ENCODE data around the gene THBS3. TPM values are rescaled to one million over a fixed set of nuclear protein-coding genes. Genes with fewer than 3 reads are reported as not detected.

The THBS3 gene
- total and polyA plus RNA-seq, 2 of the 4 experiments (the other 2 are of a cell fraction) = 15.1 to 30.4 TPM

- dilution Hi-C loops (cut with HindIII; ENCODE audit: low sequenced_read_pairs, unreplicated experiment) (no loop called here), in situ Hi-C loops (cut with MboI; ENCODE audit: low sequenced_read_pairs) (no loop called here), intact Hi-C loops (cut with micrococcal nuclease) (loop anchor here (10.0 kb wide), 2 partner anchors 205 to 415 kb away; partner anchors contain the start of genes CKS1B and SHC1)
- H3K27ac ChIP-seq (ENCODE audit: insufficient read depth, low read length) = no peak overlapping the region
- no peak overlapping the region for H4K91ac ChIP-seq (ENCODE audit: insufficient read depth, low read depth, low read length)
- H3K4me3 ChIP-seq (ENCODE audit: insufficient read depth, low read depth, low read length) = no peak overlapping the region
- H3K4me1 ChIP-seq (ENCODE audit: control insufficient read depth, insufficient read depth, low read length) = no peaks in the 10 kb centered on the region; the same call in none of the 2 replicates
- no peak overlapping the region for H2BK120ac ChIP-seq (ENCODE audit: low read depth, low read length)
- no peak overlapping the region for H2BK15ac ChIP-seq (ENCODE audit: low read depth, low read length)
- no peak overlapping the region for H3K56ac ChIP-seq (ENCODE audit: extremely low read depth, insufficient read depth, low read length)
- DNase-seq (no peak), ATAC-seq (ENCODE audit: low read depth) (no peak)
- no peak overlapping the region for H2AK5ac ChIP-seq (ENCODE audit: low read depth, low read length)
- H3K18ac ChIP-seq (ENCODE audit: low read depth, low read length) = no peak overlapping the region
- no peaks in the 10 kb centered on the region for H3K9me3 ChIP-seq (ENCODE audit: control insufficient read depth, insufficient read depth, low read length)
- ChIA-PET POLR2A (ENCODE audit: unreplicated experiment) (no interaction called here), CTCF (no interaction called here)
- no peak overlapping the region for H3K4ac ChIP-seq (ENCODE audit: low read depth, low read length)
- H4K5ac ChIP-seq (ENCODE audit: low read depth, low read length) = no peak overlapping the region
- H3K9ac ChIP-seq (ENCODE audit: low read depth, low read length) = no peak overlapping the region
- H3K79me1 ChIP-seq (ENCODE audit: low read depth in 1 of 2, low read length in 2 of 2) = peaks cover 0 to 18% of the 10 kb centered on the region in 2 experiments; a peak in 2 of 4 replicates
- no peak overlapping the region for H2BK20ac ChIP-seq (ENCODE audit: low read depth, low read length)
- peaks cover 45% of the 10 kb centered on the region for H3K36me3 ChIP-seq (ENCODE audit: control insufficient read depth, insufficient read depth, low read length)
- H3K9me1 ChIP-seq (ENCODE audit: insufficient read depth, low read length) = peaks cover 2% of the 10 kb centered on the region; the same call in 1 of the 2 replicates
- peak overlapping the region; percentile 23 for H2AFZ ChIP-seq (replicated peaks; ENCODE audit: low read length, poor library complexity)
- no peak overlapping the region for H2BK5ac ChIP-seq (ENCODE audit: low read depth, low read length, poor library complexity, severe bottlenecking)
- H3K14ac ChIP-seq (replicated peaks; ENCODE audit: low read depth, low read length) = no peak overlapping the region
- no TSS peak for BruUV-seq (replicated peaks)
- H3K4me2 ChIP-seq (ENCODE audit: low read depth, low read length) = no peak overlapping the region
- H2AK9ac ChIP-seq (replicated peaks; ENCODE audit: low read depth, low read length, poor library complexity) = no peak overlapping the region
- H3K27me3 ChIP-seq (ENCODE audit: control insufficient read depth, insufficient read depth, low read length) = no peaks in the 10 kb centered on the region
- no peak overlapping the region for H4K8ac ChIP-seq (ENCODE audit: low read depth in 2 of 2, low read length in 2 of 2)
- no peak overlapping the region for H3K23ac ChIP-seq (ENCODE audit: low read depth, low read length)
- WGBS, 2 experiments (ENCODE audit: extremely low coverage in 2 of 2, insufficient read length in 1 of 2) = 96% methylated on average over 10 of the region's 31 CpGs; no CpG with 5 or more reads in 1 of the 2 experiments
- H4K20me1 ChIP-seq (ENCODE audit: insufficient read depth, low read length) = no peaks in the 10 kb centered on the region
- no peak for TF ChIP-seq ELK1 (IDR thresholded peaks at IDR 0.05; ENCODE audit: borderline replicate concordance, low read depth, low read length)
- TF ChIP-seq CTCF (conservative IDR thresholded peaks at IDR 0.05; ENCODE audit: low read depth, low read length) = no peak
- no peak for TF ChIP-seq NFE2L2 (IDR thresholded peaks at IDR 0.05; ENCODE audit: low read depth, low read length)
- TF ChIP-seq CHD1 (IDR thresholded peaks at IDR 0.05; ENCODE audit: low read depth, low read length) = no peak
- TF ChIP-seq BHLHE40 (IDR thresholded peaks at IDR 0.05; ENCODE audit: low read depth, low read length) = no peak
- no peak for TF ChIP-seq USF2 (IDR thresholded peaks at IDR 0.05; ENCODE audit: low read depth, low read length)
- TF ChIP-seq RAD21 (IDR thresholded peaks at IDR 0.05; ENCODE audit: low read length) = no peak
- TF ChIP-seq MXI1 (IDR thresholded peaks at IDR 0.05; ENCODE audit: borderline replicate concordance, low read depth, low read length) = no peak
- no peak for TF ChIP-seq MAZ (IDR thresholded peaks at IDR 0.05; ENCODE audit: borderline replicate concordance, low read depth, low read length)
- no peak for TF ChIP-seq POLR2A (IDR thresholded peaks at IDR 0.05; ENCODE audit: low read depth, low read length)
- TF ChIP-seq SMC3 (IDR thresholded peaks at IDR 0.05; ENCODE audit: low read depth, low read length) = no peak
- no peak for TF ChIP-seq CEBPB (IDR thresholded peaks at IDR 0.05; ENCODE audit: low read depth, low read length)
- no peak for TF ChIP-seq FOS (IDR thresholded peaks at IDR 0.05; ENCODE audit: low read depth, low read length)
- TF ChIP-seq RCOR1 (IDR thresholded peaks at IDR 0.05; ENCODE audit: insufficient replicate concordance, low read length) = no peak
Observed at GRCh38 chr1:155179112-155180031, 28.3 kb downstream of the THBS3 start.
